ENCODE data around the gene CALM3.

- TF ChIP-seq, protein P1, sequence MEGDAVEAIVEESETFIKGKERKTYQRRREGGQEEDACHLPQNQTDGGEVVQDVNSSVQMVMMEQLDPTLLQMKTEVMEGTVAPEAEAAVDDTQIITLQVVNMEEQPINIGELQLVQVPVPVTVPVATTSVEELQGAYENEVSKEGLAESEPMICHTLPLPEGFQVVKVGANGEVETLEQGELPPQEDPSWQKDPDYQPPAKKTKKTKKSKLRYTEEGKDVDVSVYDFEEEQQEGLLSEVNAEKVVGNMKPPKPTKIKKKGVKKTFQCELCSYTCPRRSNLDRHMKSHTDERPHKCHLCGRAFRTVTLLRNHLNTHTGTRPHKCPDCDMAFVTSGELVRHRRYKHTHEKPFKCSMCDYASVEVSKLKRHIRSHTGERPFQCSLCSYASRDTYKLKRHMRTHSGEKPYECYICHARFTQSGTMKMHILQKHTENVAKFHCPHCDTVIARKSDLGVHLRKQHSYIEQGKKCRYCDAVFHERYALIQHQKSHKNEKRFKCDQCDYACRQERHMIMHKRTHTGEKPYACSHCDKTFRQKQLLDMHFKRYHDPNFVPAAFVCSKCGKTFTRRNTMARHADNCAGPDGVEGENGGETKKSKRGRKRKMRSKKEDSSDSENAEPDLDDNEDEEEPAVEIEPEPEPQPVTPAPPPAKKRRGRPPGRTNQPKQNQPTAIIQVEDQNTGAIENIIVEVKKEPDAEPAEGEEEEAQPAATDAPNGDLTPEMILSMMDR (IDR thresholded peaks at IDR 0.05; ENCODE audit: extremely low read depth in 1 of 2, insufficient read depth in 1 of 2, low read depth in 1 of 2, low read length in 2 of 2), result no peak
- TF ChIP-seq POLR2A (IDR thresholded peaks at IDR 0.05; ENCODE audit: low read depth, low read length), result no peak
These were observed 19.1 kb downstream of the CALM3 start for GRCh38 chr19:46620267-46620666.
